ENCODE data around the gene C19orf33. TPM values are rescaled to one million over a fixed set of nuclear protein-coding genes. Genes with fewer than 3 reads are reported as not detected.
A peak's percentile ranks its signal among the peaks of the same experiment; 100 is the strongest.

Gene C19orf33
- total and polyA plus RNA-seq, 10 donors, result 3.2 to 53.6 (median 5.3) TPM; not detected in 2

DNA sequence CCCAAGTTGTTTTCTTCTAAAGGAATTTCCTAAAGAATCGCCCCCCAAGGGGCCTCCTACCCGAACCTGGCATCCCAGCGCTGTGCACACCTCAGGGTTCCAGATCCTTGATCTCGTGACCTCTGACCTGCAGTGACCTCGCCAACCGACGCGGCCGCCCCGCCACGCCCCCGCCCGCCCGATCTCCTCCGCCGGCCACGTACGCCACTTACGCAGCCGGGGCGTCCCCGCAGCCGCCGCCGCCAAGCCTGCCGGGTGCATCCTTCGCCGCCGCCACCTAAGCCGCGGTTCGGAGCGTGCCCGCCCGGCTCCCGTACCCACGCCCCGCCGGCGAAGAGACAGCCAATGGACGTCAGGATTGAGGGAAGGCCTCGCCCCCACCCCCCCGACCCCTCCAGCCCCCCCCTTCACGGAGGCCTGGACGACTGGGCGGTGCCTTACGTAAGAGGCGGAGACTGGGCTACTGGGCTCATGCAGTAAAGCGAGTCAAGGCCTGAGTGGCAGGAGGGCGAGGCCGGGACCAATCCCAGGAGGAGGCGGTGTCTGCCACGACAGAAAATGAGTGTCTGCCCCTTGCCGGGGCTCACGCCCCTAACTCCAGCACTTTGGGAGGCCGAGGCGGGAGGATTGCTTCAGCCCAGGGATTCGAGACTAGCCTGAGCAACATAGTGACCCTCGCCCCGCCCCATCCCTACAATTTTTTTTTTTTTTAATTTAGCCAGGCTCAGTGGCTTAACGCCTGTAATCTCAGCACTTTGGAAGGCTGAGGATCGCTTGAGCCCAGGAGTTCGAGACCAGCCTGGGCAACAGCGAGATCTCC is 11.8 kb downstream of the C19orf33 start, which contains the start of gene YIF1B:
YIF1B (minus strand) TSS at position 291 of the 820 bp plus-strand sequence; CDS start at position 261, 30 bp downstream.
- DNase-seq, result peak; percentile 99
- WGBS, 5 donors, result 0 to 1% (median 0%) methylated on average over 43 to 64 of the region's 64 CpGs
- peak; percentile 82 to 90 (median 90) for TF ChIP-seq POLR2AphosphoS5 (IDR thresholded peaks at IDR 0.05)
- TF ChIP-seq, protein P1, sequence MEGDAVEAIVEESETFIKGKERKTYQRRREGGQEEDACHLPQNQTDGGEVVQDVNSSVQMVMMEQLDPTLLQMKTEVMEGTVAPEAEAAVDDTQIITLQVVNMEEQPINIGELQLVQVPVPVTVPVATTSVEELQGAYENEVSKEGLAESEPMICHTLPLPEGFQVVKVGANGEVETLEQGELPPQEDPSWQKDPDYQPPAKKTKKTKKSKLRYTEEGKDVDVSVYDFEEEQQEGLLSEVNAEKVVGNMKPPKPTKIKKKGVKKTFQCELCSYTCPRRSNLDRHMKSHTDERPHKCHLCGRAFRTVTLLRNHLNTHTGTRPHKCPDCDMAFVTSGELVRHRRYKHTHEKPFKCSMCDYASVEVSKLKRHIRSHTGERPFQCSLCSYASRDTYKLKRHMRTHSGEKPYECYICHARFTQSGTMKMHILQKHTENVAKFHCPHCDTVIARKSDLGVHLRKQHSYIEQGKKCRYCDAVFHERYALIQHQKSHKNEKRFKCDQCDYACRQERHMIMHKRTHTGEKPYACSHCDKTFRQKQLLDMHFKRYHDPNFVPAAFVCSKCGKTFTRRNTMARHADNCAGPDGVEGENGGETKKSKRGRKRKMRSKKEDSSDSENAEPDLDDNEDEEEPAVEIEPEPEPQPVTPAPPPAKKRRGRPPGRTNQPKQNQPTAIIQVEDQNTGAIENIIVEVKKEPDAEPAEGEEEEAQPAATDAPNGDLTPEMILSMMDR (IDR thresholded peaks at IDR 0.05 in 8 of 11, conservative IDR thresholded peaks at IDR 0.05 in 3 of 11), result peak in 1 of 11 experiments; percentile 32
- no peak for TF ChIP-seq POLR2A (IDR thresholded peaks at IDR 0.05)

DNA sequence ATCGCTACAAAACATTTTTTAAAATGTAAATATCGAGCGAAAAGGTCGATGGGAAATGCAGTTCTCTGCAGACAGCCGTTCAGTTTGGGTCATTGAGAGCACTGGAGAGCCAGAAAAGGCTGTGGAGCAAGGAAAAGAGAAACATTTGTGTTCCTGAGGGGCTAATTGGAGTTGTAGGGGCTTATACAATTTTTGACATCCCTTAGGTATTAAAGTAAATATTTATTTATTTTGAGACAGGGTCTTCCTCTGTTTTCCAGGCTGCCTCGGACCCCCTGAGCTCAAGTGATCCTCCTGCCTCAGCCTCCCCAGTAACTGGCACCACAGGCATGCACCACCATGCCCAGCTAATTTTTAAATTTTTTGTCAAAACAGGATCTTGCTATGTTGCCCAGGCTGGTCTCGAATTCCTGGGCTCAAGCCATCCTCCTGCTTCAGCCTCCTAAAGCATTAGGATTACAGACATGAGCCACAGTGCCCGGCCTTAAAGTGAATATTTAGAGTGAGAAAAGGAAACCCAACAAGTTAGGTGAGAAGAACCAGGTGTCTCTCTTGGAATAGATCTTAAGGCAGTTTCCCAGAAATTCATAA is 12.5 kb downstream of the C19orf33 start:
- peak overlapping the region; percentile 6 to 78 (median 56) for H3K4me3 ChIP-seq
- no peaks in the 10 kb centered on the region for H3K9me3 ChIP-seq
- DNase-seq, result no peak
- H3K27ac ChIP-seq, result peak overlapping the region; percentile 72 to 93 (median 90)
- intact Hi-C loops (cut with DNase I; ENCODE audit: low total_unique reads), result no loop called here
- WGBS, 5 donors, result 20 to 27% (median 25%) methylated on average over 8 of the region's 8 CpGs
- H3K36me3 ChIP-seq, result no peaks in the 10 kb centered on the region
- TF ChIP-seq POLR2A (IDR thresholded peaks at IDR 0.05) (no peak), POLR2AphosphoS5 (IDR thresholded peaks at IDR 0.05) (no peak)
- TF ChIP-seq, protein P1 (IDR thresholded peaks at IDR 0.05 in 8 of 11, conservative IDR thresholded peaks at IDR 0.05 in 3 of 11), result no peak
- peaks cover 29 to 92% (median 60%) of the 10 kb centered on the region in 6 donors for H3K4me1 ChIP-seq
- H3K27me3 ChIP-seq (replicated peaks in 1 of 7), result no peaks in the 10 kb centered on the region

More for the DNA sequence above, 11.8 kb downstream of the C19orf33 start, which contains the start of gene YIF1B:
- no peaks in the 10 kb centered on the region for H3K27me3 ChIP-seq (replicated peaks in 1 of 7)
- H3K36me3 ChIP-seq, result no peaks in the 10 kb centered on the region
- H3K4me3 ChIP-seq, result peak within 1 kb of the TSS; percentile 37 to 78 (median 56)
- no peaks in the 10 kb centered on the region for H3K9me3 ChIP-seq
- H3K4me1 ChIP-seq, result peaks cover 28 to 85% (median 54%) of the 10 kb centered on the region in 6 donors
- intact Hi-C loops (cut with DNase I; ENCODE audit: low total_unique reads), result no loop called here
- H3K27ac ChIP-seq, result peak within 1 kb of the TSS; percentile 72 to 93 (median 90)

DNA sequence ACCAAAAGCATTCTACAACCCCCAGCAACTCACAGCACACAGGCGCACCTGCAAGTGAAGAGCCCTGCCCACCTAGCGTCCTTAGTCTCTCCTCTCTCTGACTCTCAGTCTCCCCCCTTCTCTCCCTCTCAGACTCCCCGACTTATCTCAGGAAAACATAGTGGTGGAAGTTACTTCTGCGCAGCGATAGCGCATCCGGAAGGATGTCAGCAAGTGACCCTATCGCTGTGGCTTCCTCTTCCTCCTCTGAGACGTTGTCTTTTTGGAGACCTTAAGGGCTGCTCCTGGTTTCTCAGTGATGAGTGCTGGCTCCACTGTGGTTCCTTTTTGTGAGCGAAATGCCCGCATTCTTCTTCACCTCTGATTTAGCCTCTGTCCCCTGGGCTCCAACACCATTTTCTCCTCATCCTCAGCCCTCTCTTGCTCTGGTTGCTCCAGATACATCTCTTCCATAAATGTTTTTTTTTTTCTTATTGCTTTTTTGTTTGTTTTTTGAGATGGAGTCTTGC is 13.1 kb downstream of the C19orf33 start:
- H3K9me3 ChIP-seq, result no peaks in the 10 kb centered on the region
- 9 to 19% (median 11%) methylated on average over 11 of the region's 11 CpGs for whole genome bisulfite sequencing, 5 donors
- TF ChIP-seq POLR2AphosphoS5 (IDR thresholded peaks at IDR 0.05), result peak in 2 of 3 donors; percentile 42 to 86
- TF ChIP-seq, protein P1 (IDR thresholded peaks at IDR 0.05 in 8 of 11, conservative IDR thresholded peaks at IDR 0.05 in 3 of 11), result no peak
- no peaks in the 10 kb centered on the region for H3K27me3 ChIP-seq (replicated peaks in 1 of 7)
- H3K4me3 ChIP-seq, result peak overlapping the region; percentile 0 to 78 (median 56)
- no peaks in the 10 kb centered on the region for H3K36me3 ChIP-seq
- peak overlapping the region; percentile 72 to 93 (median 90) for H3K27ac ChIP-seq
- peaks cover 35 to 97% (median 65%) of the 10 kb centered on the region in 6 donors for H3K4me1 ChIP-seq
- intact Hi-C loops (cut with DNase I; ENCODE audit: low total_unique reads), result no loop called here
- DNase-seq, result peak; percentile 82

All from spleen (tissue), 11 donors.